ENCODE results near the gene SREK1. TPM values are rescaled to one million over a fixed set of nuclear protein-coding genes. Genes with fewer than 3 reads are reported as not detected.

Gene SREK1
- polyA plus RNA-seq, 1 donor (not counting 4 experiments of a cell fraction or from before 2014, with no cell fraction given), result 47.5 TPM

DNA sequence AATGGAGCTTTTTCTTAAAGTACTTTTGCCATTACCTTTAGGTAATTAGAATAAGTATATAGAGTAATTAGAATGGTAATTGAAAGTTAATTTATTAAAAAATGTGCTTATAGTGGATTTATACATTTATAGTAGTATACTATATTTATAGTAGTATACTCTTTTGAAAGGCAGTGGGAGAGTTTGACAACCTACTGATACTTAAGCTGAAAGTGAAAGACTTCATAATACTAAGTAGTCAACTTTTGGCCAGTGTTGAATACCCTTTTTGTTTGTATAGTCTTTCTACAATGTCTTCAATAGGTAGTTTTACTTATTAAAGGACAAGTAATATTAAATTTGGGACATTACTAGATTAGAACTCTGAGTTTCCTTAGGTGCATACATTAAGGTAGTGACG lies 12.9 kb downstream of the SREK1 start:
- H2AFZ ChIP-seq (ENCODE audit: control insufficient read depth, low read length), result no peak overlapping the region
- dilution Hi-C loops (cut with MboI; ENCODE audit: extremely low pct_ligation_motif_present, low sequenced_read_pairs), result no loop called here
- no peaks in the 10 kb centered on the region for H3K4me1 ChIP-seq (ENCODE audit: control insufficient read depth, extremely low read depth, insufficient read depth, low read length)
- H3K27ac ChIP-seq (ENCODE audit: control insufficient read depth, insufficient read depth, low read length), result no peak overlapping the region
- peaks cover 41% of the 10 kb centered on the region for H3K79me2 ChIP-seq (ENCODE audit: control insufficient read depth, insufficient read depth, low read length)
- H3K9me3 ChIP-seq (ENCODE audit: control insufficient read depth, low read depth, low read length), result no peaks in the 10 kb centered on the region
- TF ChIP-seq, protein P1, sequence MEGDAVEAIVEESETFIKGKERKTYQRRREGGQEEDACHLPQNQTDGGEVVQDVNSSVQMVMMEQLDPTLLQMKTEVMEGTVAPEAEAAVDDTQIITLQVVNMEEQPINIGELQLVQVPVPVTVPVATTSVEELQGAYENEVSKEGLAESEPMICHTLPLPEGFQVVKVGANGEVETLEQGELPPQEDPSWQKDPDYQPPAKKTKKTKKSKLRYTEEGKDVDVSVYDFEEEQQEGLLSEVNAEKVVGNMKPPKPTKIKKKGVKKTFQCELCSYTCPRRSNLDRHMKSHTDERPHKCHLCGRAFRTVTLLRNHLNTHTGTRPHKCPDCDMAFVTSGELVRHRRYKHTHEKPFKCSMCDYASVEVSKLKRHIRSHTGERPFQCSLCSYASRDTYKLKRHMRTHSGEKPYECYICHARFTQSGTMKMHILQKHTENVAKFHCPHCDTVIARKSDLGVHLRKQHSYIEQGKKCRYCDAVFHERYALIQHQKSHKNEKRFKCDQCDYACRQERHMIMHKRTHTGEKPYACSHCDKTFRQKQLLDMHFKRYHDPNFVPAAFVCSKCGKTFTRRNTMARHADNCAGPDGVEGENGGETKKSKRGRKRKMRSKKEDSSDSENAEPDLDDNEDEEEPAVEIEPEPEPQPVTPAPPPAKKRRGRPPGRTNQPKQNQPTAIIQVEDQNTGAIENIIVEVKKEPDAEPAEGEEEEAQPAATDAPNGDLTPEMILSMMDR (optimal IDR thresholded peaks at IDR 0.05 in 1 of 3, IDR thresholded peaks at IDR 0.05 in 1 of 3, conservative IDR thresholded peaks at IDR 0.05 in 1 of 3; ENCODE audit: extremely low read depth in 1 of 3, insufficient read depth in 2 of 3, low read length in 3 of 3), result no peak
- TF ChIP-seq EZH2 (IDR thresholded peaks at IDR 0.05; ENCODE audit: low read length), result no peak
- no peaks in the 10 kb centered on the region for H3K27me3 ChIP-seq (ENCODE audit: control insufficient read depth, extremely low read depth, insufficient read depth, low read length)
- H4K20me1 ChIP-seq (ENCODE audit: control insufficient read depth, extremely low read depth, insufficient read depth, low read length), result no peaks in the 10 kb centered on the region
- peaks cover 5 to 16% of the 10 kb centered on the region in 2 experiments for H3K36me3 ChIP-seq (ENCODE audit: control insufficient read depth in 2 of 2, extremely low read depth in 1 of 2, insufficient read depth in 2 of 2, low read length in 2 of 2)
- no peaks in the 10 kb centered on the region for H3K9me1 ChIP-seq (ENCODE audit: control insufficient read depth, extremely low read depth, insufficient read depth, low read length)
- no peak overlapping the region for H3K9ac ChIP-seq (ENCODE audit: control insufficient read depth, extremely low read depth, insufficient read depth, low read length)
- DNase-seq (ENCODE audit: low read depth, low spot score) (no peak), FAIRE-seq (no peak)
- no peak overlapping the region for H3K4me3 ChIP-seq (ENCODE audit: control insufficient read depth in 2 of 3, extremely low read depth in 1 of 3, insufficient read depth in 2 of 3, low read depth in 1 of 3, low read length in 3 of 3)
- H3K4me2 ChIP-seq (ENCODE audit: control insufficient read depth, extremely low read depth, insufficient read depth, low read depth, low read length), result no peak overlapping the region

DNA sequence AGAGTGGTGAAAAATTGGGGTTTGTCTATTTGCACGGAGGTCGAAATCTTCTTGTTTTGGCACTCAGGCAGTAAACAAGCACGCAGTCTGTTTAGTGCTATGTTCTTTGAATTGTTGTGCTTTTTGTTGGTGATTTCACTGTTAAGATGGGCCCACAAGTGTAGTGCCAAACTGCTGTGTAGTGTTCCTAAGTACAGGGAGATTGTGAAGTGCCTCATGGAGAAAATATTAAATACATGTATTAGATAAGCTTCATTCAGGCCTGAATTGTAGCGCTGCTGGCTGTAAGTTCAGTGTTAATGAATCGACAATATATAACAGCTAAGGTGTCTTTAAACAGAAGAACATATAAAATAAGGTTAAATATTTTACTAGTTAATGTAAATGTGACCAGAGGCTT lies 17.3 kb downstream of the SREK1 start:
- H3K27me3 ChIP-seq (ENCODE audit: control insufficient read depth, extremely low read depth, insufficient read depth, low read length), result no peaks in the 10 kb centered on the region
- H3K27ac ChIP-seq (ENCODE audit: control insufficient read depth, insufficient read depth, low read length), result no peak overlapping the region
- H3K9me1 ChIP-seq (ENCODE audit: control insufficient read depth, extremely low read depth, insufficient read depth, low read length), result no peaks in the 10 kb centered on the region
- H3K9ac ChIP-seq (ENCODE audit: control insufficient read depth, extremely low read depth, insufficient read depth, low read length), result no peak overlapping the region
- no peaks in the 10 kb centered on the region for H3K9me3 ChIP-seq (ENCODE audit: control insufficient read depth, low read depth, low read length)
- H4K20me1 ChIP-seq (ENCODE audit: control insufficient read depth, extremely low read depth, insufficient read depth, low read length), result no peaks in the 10 kb centered on the region
- DNase-seq (ENCODE audit: low read depth, low spot score) (no peak), FAIRE-seq (no peak)
- H3K4me1 ChIP-seq (ENCODE audit: control insufficient read depth, extremely low read depth, insufficient read depth, low read length), result no peaks in the 10 kb centered on the region
- no peak overlapping the region for H2AFZ ChIP-seq (ENCODE audit: control insufficient read depth, low read length)
- peaks cover 6% of the 10 kb centered on the region for H3K79me2 ChIP-seq (ENCODE audit: control insufficient read depth, insufficient read depth, low read length)
- H3K36me3 ChIP-seq (ENCODE audit: control insufficient read depth in 2 of 2, extremely low read depth in 1 of 2, insufficient read depth in 2 of 2, low read length in 2 of 2), result peaks cover 13 to 19% of the 10 kb centered on the region in 2 experiments
- H3K4me2 ChIP-seq (ENCODE audit: control insufficient read depth, extremely low read depth, insufficient read depth, low read depth, low read length), result no peak overlapping the region
- H3K4me3 ChIP-seq (ENCODE audit: control insufficient read depth in 2 of 3, extremely low read depth in 1 of 3, insufficient read depth in 2 of 3, low read depth in 1 of 3, low read length in 3 of 3), result no peak overlapping the region
- dilution Hi-C loops (cut with MboI; ENCODE audit: extremely low pct_ligation_motif_present, low sequenced_read_pairs), result no loop called here
- TF ChIP-seq, protein P1 (optimal IDR thresholded peaks at IDR 0.05 in 1 of 3, IDR thresholded peaks at IDR 0.05 in 1 of 3, conservative IDR thresholded peaks at IDR 0.05 in 1 of 3; ENCODE audit: extremely low read depth in 1 of 3, insufficient read depth in 2 of 3, low read length in 3 of 3), result no peak
- no peak for TF ChIP-seq EZH2 (IDR thresholded peaks at IDR 0.05; ENCODE audit: low read length)

All from keratinocyte (primary cell).